HG03064 (cell line): Measurements from ENCODE around the gene RRP1.

Experiments used
- ATAC-seq: cut with Tn5 transposase; IDR thresholded peaks from one replicate; pipeline ENCODE4 v1.9.1; 2021; ENCODE audit warnings: low read depth; ENCODE audit not compliant: unreplicated experiment

Gene RRP1

DNA sequence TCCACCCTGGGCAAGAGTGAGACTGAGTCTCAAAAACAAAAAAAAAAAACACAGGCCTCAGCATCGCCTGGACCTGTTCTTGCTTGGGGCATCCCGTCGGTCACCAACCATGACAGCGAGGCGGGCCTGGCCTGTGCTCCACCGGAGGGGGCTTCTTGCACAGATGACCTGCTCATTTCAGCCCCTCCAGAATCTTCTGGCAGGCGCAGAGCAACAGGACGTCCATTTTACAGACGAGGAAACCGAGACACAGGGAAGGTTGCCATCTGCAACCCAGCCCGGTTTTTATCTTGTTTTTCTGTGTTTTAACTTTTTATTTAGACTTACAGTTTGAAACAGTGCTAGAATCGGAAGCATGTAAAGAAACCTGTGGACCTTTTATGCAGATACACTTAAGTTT, 14.2 kb upstream of the RRP1 start:
- ATAC-seq = no peak

GRCh38 chr21:43775795-43776430, 13.5 kb upstream of the RRP1 start, which contains the start of gene CSTB:
Gene CSTB, minus strand, starts transcription at chr21:43776308. Its CDS starts 39 bp downstream, at chr21:43776269.
- peak; percentile 68 for ATAC-seq

DNA sequence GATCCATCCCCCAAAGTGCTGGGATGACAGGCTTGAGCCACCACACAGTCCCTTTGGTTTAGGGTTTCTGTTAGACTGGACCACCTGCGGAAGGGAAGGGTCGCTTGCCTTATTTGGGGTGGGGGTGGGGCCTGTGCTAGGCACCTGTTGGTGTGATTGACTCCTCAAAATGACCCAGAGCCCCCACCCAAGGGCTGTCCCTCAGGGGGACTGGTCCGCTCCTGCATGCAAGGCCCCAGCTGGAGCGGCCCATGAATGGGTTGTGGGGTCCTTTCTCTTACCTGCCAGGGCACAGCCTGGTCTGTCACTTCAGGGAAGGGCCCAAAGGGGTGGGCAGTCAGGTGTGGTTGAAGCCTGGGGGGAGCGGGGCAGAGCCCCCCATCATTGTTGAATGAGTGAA, 11.4 kb upstream of the RRP1 start:
- no peak for ATAC-seq

- ATAC-seq = no peak
Measured at GRCh38 chr21:43778469-43779335, 10.7 kb upstream of the RRP1 start.

DNA sequence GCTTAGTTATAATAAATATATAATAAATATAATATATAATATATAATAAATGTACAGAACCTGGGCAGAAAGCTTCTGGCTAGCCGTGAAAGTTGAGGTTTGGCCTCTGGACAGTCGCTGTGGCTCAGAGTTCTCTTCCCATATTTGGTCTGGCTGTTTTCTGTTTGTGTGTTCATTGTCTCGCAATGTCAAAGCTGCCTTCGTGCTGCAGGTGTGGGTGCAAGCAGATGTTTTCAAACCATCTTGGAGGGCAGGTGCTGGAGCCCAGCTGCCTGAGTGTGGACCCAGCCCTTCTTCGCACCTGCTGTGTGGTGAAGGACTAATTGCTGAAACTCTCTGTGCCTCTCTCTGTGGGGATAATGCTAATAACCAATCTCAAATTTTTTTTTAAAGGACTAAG, 9.7 kb upstream of the RRP1 start:
- ATAC-seq = no peak

GRCh38 chr21:43781846-43782245, 7.5 kb upstream of the RRP1 start:
- no peak for ATAC-seq

GRCh38 chr21:43782431-43783097, 6.8 kb upstream of the RRP1 start:
- ATAC-seq = no peak

DNA sequence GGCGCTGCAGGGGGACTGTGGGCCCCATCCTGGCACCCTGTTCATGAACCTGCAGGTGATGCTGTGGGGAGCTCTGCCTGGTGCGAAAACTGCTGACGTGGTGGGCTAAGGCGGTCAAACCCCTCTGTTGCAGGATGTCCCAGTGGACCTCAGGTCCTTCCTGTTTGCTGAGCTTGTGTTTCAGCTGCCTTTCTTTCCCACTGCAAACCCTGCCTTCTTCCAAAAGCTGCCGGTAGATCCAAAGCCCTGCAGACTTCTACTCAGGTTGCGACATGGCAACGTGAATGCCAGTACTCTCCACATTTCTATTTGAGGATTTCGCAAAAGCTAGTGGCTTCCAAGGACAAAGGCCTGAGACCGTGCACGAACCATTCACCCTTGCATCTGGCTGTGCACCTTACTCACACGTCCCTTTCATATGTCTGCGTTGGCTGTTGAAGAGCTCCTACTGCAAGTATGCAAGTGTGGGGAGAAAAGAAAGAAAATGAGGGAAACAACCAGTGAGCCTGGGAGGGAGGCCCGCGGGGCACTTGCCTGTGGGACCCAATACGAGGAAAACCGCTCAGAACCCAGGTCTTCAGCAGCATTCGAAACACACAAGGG, 6.2 kb upstream of the RRP1 start:
- ATAC-seq = no peak

- ATAC-seq = no peak
Measured at GRCh38 chr21:43785134-43785533, 4.2 kb upstream of the RRP1 start.

DNA sequence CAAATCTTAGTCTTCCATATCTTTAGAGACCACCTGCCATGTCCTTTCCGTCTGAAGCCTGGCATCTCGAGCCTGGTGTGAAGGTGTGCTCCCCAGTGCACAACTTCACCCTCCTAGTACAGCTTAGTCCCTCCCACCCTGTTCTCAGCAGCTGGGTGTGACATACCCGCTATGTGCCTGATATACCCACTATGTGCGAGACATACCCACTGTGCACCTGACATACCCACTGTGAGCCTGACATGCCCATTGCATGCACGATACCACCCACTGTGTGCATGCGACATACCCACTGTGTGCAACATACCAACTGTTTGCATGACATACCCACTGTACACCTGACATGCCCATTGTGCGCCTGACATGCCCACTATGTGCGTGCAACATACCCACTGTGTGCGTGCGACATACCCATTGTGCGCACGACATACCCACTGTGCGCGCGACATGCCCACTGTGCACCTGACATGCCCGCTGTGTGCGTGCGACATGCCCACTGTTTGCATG, 3.0 kb upstream of the RRP1 start:
- ATAC-seq = no peak

- no peak for ATAC-seq
Measured at GRCh38 chr21:43786807-43787440, 2.5 kb upstream of the RRP1 start.

GRCh38 chr21:43790010-43790524, 690 bp downstream of the RRP1 start:
- ATAC-seq = no peak

DNA sequence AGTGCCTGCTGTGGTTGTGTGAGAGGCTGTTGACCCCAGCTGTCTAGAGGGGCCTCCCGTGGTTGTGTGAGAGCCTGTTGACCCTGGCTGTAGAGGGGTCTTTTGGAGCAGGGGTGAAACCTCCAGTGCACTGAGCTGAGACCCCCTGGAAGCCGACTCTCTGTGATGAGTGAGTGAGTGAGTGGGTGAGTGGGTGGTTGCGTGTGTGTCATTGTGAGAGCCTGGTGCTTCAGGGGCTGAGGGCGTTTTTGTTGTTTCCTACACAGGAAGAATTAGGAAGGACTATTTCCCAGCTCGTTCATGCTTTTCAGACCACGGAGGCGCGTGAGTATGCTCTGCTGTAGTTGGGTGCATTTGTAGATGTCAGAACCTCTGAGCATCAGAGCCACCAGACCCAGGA, 3.0 kb downstream of the RRP1 start:
- no peak for ATAC-seq

DNA sequence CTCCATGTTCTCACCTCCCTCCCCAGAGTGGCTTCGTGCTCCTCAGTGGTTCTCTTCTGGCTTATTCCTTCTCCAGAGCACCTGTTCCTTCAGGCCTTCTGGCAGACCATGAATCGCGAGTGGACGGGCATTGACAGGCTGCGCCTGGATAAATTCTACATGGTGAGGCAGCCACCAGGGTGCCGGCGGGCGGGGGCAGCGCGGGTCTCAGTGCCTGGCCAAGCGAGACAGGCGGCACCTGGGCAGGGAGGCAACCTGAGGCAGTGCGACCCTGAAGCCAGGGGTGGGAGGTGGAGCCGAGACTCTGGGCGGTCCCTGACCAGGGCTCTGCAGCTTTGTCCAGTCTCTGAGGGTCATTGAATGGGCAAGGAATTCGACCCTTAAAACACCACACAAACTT, 3.9 kb downstream of the RRP1 start:
- no peak for ATAC-seq

DNA sequence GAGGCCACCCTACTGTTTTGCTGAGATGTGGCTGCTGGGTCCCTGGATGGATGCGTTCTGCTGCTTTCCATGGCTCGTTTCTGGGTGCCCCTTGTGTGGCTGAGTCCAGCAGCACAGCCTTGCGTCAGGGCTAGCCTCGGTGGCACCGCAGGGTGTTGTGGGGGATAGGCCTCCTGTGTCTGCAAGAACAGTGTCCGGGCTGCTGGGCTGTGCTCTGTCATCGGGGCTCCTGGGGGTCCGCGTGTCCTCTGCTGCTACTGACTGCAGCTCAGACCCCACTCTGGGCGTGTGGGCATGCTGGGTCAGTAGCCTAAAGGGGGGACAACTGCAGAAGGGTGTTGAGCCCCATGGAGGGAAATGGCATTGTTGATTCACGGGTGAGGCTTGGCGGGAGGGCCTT, 4.9 kb downstream of the RRP1 start:
- ATAC-seq = no peak

DNA sequence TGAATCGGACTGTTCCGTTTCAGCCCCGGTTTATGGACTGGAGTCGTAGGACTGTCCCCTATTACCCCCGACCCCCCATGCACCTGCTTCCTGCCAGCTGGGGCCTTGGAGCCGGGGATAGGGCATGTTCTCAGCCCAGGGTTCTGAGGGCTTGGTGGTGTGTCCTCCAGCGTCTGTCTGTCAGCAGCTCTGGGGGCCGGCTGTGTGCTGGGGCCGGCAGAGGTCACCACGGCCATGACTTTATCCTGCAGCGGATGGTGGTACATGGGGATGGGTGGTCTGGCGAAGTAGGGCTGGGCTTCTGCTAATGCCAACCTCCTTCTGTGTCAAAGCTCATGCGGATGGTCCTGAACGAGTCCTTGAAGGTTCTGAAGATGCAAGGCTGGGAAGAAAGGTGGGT, 5.5 kb downstream of the RRP1 start:
- ATAC-seq = no peak

- no peak for ATAC-seq
Measured at GRCh38 chr21:43797415-43797814, 8.0 kb downstream of the RRP1 start.

- ATAC-seq = no peak
Measured at GRCh38 chr21:43797925-43798715, 8.7 kb downstream of the RRP1 start.

- no peak for ATAC-seq
Measured at GRCh38 chr21:43799301-43799840, 10.0 kb downstream of the RRP1 start.
